Measurements from ENCODE around the gene DEPDC1B. TPM values are rescaled to one million over a fixed set of nuclear protein-coding genes. Genes with fewer than 3 reads are reported as not detected.
"Not testable (repeated sequence)": the region's sequence is repeated elsewhere in the genome, so short reads cannot be mapped to it uniquely, and the experiment has no call there.

The DEPDC1B gene
- total RNA-seq, 2 donors from 2014 or later = 29.5 to 34.5 TPM

DNA sequence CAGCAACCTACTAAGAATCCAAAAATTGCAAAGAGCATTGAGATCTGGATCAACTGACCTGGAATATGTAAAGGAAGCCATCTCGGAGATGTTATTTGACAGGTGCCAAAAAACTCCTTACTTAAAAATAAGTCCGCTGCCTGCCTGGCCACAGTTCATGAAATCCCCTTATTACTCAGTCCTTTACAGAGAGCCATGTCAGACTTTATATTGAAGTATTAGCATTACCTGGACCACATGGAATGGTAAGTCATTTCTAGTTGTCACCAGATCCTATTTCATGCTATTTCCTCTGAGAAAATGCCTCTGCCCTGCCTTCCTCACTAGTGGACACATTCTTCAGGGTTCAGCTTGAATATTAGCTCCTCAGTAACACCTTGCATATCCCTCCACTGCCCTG lies 115.7 kb downstream of the DEPDC1B start:
- no peak overlapping the region for H3K4me3 Mint-ChIP-seq
- no peak for ATAC-seq (replicated peaks in 1 of 2)
- H3K36me3 Mint-ChIP-seq (ENCODE audit: insufficient read depth in 2 of 2) = no peaks in the 10 kb centered on the region
- H3K4me1 Mint-ChIP-seq (ENCODE audit: low read depth) = no peaks in the 10 kb centered on the region
- no peaks in the 10 kb centered on the region for H3K27me3 Mint-ChIP-seq (ENCODE audit: low read depth)
- DNase-seq = no peak
- H3K27ac Mint-ChIP-seq = no peak overlapping the region
- H3K9me3 Mint-ChIP-seq = no peaks in the 10 kb centered on the region

DNA sequence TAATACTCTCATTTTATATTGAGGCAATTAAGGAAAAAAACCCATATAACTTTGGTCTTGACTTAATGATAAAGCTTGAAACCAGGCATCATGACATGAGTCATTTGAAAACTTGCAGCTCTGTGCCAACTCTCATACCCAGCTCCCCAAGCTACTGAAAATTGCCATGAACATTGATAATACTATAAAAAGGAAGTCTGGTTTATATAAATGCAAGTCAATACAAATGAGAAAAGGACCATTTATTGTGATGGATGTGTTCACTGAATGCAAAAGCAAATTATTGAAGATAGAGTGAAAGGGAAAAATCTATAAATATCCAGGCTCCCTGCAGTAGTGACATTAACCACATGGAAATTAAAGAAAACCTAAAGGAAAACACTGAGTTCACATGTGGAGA lies 116.3 kb downstream of the DEPDC1B start:
- H3K27ac Mint-ChIP-seq = no peak overlapping the region

DNA sequence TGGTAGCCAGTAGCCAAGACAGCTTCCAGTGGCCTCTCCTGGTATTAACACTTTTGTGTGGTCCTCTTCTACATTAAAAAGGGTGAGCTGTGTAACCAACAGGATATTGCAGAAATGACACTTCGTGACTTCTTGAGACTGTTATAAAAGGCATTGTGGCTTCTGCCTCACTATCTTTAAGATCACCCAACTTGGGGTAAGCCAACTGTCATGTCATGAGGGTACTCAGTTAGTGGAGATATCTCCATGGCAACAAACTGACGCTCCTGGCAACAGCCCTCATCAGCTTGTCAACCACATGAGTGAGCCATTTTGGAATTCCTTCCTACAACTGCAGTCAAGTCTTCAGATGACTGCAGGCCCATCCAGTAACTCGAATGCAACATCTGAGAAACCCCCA lies 121.7 kb downstream of the DEPDC1B start:
- no peaks in the 10 kb centered on the region for H3K4me1 Mint-ChIP-seq (ENCODE audit: low read depth)
- H3K27me3 Mint-ChIP-seq (ENCODE audit: low read depth) = no peaks in the 10 kb centered on the region
- no peak overlapping the region for H3K4me3 Mint-ChIP-seq
- ATAC-seq (replicated peaks in 1 of 2) = no peak
- peaks cover 7 to 11% of the 10 kb centered on the region in 2 donors for H3K9me3 Mint-ChIP-seq
- DNase-seq = no peak
- H3K36me3 Mint-ChIP-seq (ENCODE audit: insufficient read depth in 2 of 2) = peaks cover 0 to 3% of the 10 kb centered on the region in 2 donors
- H3K27ac Mint-ChIP-seq = no peak overlapping the region

More for the DNA sequence above, 116.3 kb downstream of the DEPDC1B start:
- H3K9me3 Mint-ChIP-seq = no peaks in the 10 kb centered on the region
- no peak for ATAC-seq (replicated peaks in 1 of 2)
- H3K27me3 Mint-ChIP-seq (ENCODE audit: low read depth) = no peaks in the 10 kb centered on the region
- DNase-seq = no peak
- no peaks in the 10 kb centered on the region for H3K36me3 Mint-ChIP-seq (ENCODE audit: insufficient read depth in 2 of 2)
- no peaks in the 10 kb centered on the region for H3K4me1 Mint-ChIP-seq (ENCODE audit: low read depth)
- H3K4me3 Mint-ChIP-seq = no peak overlapping the region

GRCh38 chr5:60577116-60577515 lies 122.8 kb downstream of the DEPDC1B start:
- Mint-ChIP-seq H3K27me3 (ENCODE audit: low read depth) (no peaks in the 10 kb centered on the region), H3K9me3 (peaks cover 9 to 13% of the 10 kb centered on the region in 2 donors), H3K4me1 (ENCODE audit: low read depth) (no peaks in the 10 kb centered on the region), H3K36me3 (ENCODE audit: insufficient read depth in 2 of 2) (peaks cover 2 to 3% of the 10 kb centered on the region in 2 donors), H3K27ac (no peak overlapping the region), H3K4me3 (no peak overlapping the region)
- DNase-seq (no peak), ATAC-seq (replicated peaks in 1 of 2) (no peak)

DNA sequence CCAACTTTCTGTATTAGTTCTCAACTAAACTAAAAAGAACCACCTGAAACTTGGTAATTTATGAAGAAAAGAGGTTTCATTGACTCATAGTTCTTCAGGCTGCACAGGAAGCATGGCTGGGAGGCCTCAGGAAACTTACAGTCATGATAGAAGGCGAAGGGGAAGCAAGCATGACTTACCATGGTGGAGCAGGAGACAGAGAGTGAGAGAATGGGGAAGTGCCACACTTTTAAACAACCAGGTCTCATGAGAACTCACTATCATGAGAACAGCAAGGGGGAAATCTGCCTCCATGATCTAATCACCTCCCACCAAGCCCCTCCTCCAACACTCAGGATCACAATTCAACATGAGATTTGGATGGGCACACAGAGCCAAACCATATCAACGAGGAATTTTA lies 123.5 kb downstream of the DEPDC1B start:
- Mint-ChIP-seq H3K9me3 (peaks cover 9 to 13% of the 10 kb centered on the region in 2 donors), H3K36me3 (ENCODE audit: insufficient read depth in 2 of 2) (peaks cover 2 to 3% of the 10 kb centered on the region in 2 donors), H3K27ac (no peak overlapping the region), H3K4me1 (ENCODE audit: low read depth) (no peaks in the 10 kb centered on the region), H3K4me3 (no peak overlapping the region), H3K27me3 (ENCODE audit: low read depth) (no peaks in the 10 kb centered on the region)
- DNase-seq (no peak), ATAC-seq (replicated peaks in 1 of 2) (no peak)

DNA sequence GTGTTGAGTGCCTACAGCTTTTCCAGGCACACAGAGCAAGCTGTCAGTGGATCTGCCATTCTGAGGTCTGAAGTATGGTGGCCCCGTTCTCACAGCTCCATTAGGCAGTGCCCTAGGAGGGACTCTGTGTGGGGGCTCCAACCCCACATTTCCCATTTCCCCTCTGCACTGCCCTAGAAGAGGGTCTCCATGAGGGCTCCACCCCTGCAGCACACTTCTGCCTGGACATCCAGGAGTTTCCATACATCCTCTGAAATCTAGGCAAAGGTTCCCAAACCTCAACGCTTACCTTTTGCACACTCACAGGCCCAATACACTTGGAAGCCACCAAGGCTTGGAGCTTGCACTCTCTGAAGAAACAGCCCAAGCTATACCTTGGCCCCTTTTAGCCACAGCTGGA lies 131.3 kb downstream of the DEPDC1B start:
- peaks cover 4 to 5% of the 10 kb centered on the region in 2 donors for H3K36me3 Mint-ChIP-seq (ENCODE audit: insufficient read depth in 2 of 2)
- no peak overlapping the region for H3K4me3 Mint-ChIP-seq
- no peaks in the 10 kb centered on the region for H3K27me3 Mint-ChIP-seq (ENCODE audit: low read depth)
- peaks cover 8 to 9% of the 10 kb centered on the region in 2 donors for H3K9me3 Mint-ChIP-seq
- no peak for ATAC-seq (replicated peaks in 1 of 2)
- no peak overlapping the region for H3K27ac Mint-ChIP-seq
- DNase-seq = no peak
- no peaks in the 10 kb centered on the region for H3K4me1 Mint-ChIP-seq (ENCODE audit: low read depth)

GRCh38 chr5:60563696-60564324 lies 136.2 kb downstream of the DEPDC1B start:
- ATAC-seq (replicated peaks in 1 of 2) (no peak), DNase-seq (no peak)
- H3K4me3 Mint-ChIP-seq = no peak overlapping the region
- peaks cover 0 to 2% of the 10 kb centered on the region in 2 donors for H3K36me3 Mint-ChIP-seq (ENCODE audit: insufficient read depth in 2 of 2)
- no peak overlapping the region for H3K27ac Mint-ChIP-seq
- no peaks in the 10 kb centered on the region for H3K4me1 Mint-ChIP-seq (ENCODE audit: low read depth)
- H3K27me3 Mint-ChIP-seq (ENCODE audit: low read depth) = no peaks in the 10 kb centered on the region
- H3K9me3 Mint-ChIP-seq = peaks cover 2 to 6% of the 10 kb centered on the region in 2 donors

- not testable (repeated sequence) for H3K4me3 Mint-ChIP-seq; H3K27ac Mint-ChIP-seq; DNase-seq; H3K4me1 Mint-ChIP-seq (ENCODE audit: low read depth); H3K9me3 Mint-ChIP-seq; ATAC-seq (replicated peaks in 1 of 2); H3K27me3 Mint-ChIP-seq (ENCODE audit: low read depth); H3K36me3 Mint-ChIP-seq (ENCODE audit: insufficient read depth in 2 of 2)
Observed at GRCh38 chr5:60553291-60553690, 146.7 kb downstream of the DEPDC1B start.

GRCh38 chr5:60551829-60552228 lies 148.1 kb downstream of the DEPDC1B start:
- Mint-ChIP-seq H3K9me3 (peaks cover 0 to 2% of the 10 kb centered on the region in 2 donors), H3K4me3 (no peak overlapping the region), H3K36me3 (ENCODE audit: insufficient read depth in 2 of 2) (peaks cover 0 to 2% of the 10 kb centered on the region in 2 donors), H3K27ac (no peak overlapping the region), H3K4me1 (ENCODE audit: low read depth) (no peaks in the 10 kb centered on the region), H3K27me3 (ENCODE audit: low read depth) (peaks cover 6% of the 10 kb centered on the region)
- ATAC-seq (replicated peaks in 1 of 2) (no peak), DNase-seq (no peak)

- peaks cover 0 to 2% of the 10 kb centered on the region in 2 donors for H3K9me3 Mint-ChIP-seq
- peaks cover 0 to 2% of the 10 kb centered on the region in 2 donors for H3K36me3 Mint-ChIP-seq (ENCODE audit: insufficient read depth in 2 of 2)
- H3K4me3 Mint-ChIP-seq = no peak overlapping the region
- H3K4me1 Mint-ChIP-seq (ENCODE audit: low read depth) = no peaks in the 10 kb centered on the region
- DNase-seq (no peak), ATAC-seq (replicated peaks in 1 of 2) (no peak)
- peaks cover 6% of the 10 kb centered on the region for H3K27me3 Mint-ChIP-seq (ENCODE audit: low read depth)
- no peak overlapping the region for H3K27ac Mint-ChIP-seq
Observed at GRCh38 chr5:60551250-60551649, 148.7 kb downstream of the DEPDC1B start.

DNA sequence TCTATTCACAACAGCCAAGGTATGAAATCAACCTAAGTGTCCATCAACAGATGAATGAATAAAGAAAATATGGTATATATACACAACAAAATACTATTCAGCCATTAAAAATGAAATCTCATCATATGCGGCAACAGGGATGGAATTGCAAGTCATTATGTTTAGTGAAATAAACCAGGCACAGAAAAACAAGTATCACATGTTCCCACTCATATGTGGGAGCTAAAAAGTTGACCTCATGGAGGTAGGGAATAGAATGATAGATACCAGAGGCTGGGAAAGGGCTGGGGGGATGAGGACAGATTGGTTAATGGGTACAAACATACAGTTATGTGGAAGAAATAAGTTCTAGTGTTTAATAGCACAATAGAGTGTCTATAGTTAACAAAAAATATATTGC lies 149.7 kb downstream of the DEPDC1B start:
- H3K27me3 Mint-ChIP-seq (ENCODE audit: low read depth) = peaks cover 6% of the 10 kb centered on the region
- H3K36me3 Mint-ChIP-seq (ENCODE audit: insufficient read depth in 2 of 2) = peaks cover 0 to 2% of the 10 kb centered on the region in 2 donors
- ATAC-seq (replicated peaks in 1 of 2) (no peak), DNase-seq (no peak)
- no peak overlapping the region for H3K4me3 Mint-ChIP-seq
- H3K27ac Mint-ChIP-seq = no peak overlapping the region
- H3K9me3 Mint-ChIP-seq = peaks cover 0 to 2% of the 10 kb centered on the region in 2 donors
- H3K4me1 Mint-ChIP-seq (ENCODE audit: low read depth) = no peaks in the 10 kb centered on the region

DNA sequence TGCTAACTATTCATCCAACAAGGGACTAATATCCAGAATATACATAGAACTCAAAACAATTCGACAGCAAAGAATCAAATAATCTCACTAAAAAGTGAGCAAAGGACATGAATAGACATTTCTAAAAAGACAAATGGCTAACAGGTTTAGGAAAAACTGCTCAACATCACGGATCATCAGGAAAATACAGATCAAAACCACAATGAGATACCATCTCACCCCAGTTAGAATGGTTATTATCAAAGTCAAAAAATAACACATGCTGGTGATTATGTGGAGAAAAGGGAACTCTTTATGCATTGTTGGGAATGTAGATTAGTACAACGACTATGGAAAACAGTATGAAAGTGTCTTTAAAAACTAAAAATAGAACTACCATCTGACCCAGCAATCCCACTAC lies 150.1 kb downstream of the DEPDC1B start:
- no peak for ATAC-seq (replicated peaks in 1 of 2)
- H3K27me3 Mint-ChIP-seq (ENCODE audit: low read depth) = peaks cover 6% of the 10 kb centered on the region

More for the DNA sequence above, 150.1 kb downstream of the DEPDC1B start:
- Mint-ChIP-seq H3K9me3 (peaks cover 0 to 2% of the 10 kb centered on the region in 2 donors), H3K4me3 (no peak overlapping the region), H3K27ac (no peak overlapping the region), H3K4me1 (ENCODE audit: low read depth) (no peaks in the 10 kb centered on the region), H3K36me3 (ENCODE audit: insufficient read depth in 2 of 2) (no peaks in the 10 kb centered on the region)
- DNase-seq = no peak

All from activated T-cell treated with anti-CD3 and anti-CD28 coated beads, Interleukin-2, amount 50 U/mL, for 72 hours (primary cell).